Measurements from ENCODE around the gene KLF1.

GRCh38 chr19:12843328-12843727 lies 43.7 kb downstream of the KLF1 start:
- no peak for TF ChIP-seq CTCF (conservative IDR thresholded peaks at IDR 0.05)
- no peak for TF ChIP-seq EZH2 (IDR thresholded peaks at IDR 0.05; ENCODE audit: low read depth)

Measured in PC-9 (cell line).